Activated CD4-positive, alpha-beta T cell treated with anti-CD3 and anti-CD28 coated beads, Interleukin-2, Interleukin-4, amounts not matched to agents 100 ng/mL and 50 ng/mL, durations not matched to agents 16 hours and 8 hours (primary cell): Measurements from ENCODE around the gene SMIM21.

Experiments
- DNase-seq: peaks from one replicate; pipeline ENCODE4 v3.0.0-alpha.2; 2020; ENCODE audit warnings: low spot score

Gene SMIM21

GRCh38 chr18:75422341-75422910 is 5.1 kb downstream of the SMIM21 start:
- DNase-seq, result no peak

GRCh38 chr18:75421656-75422055 is 5.8 kb downstream of the SMIM21 start:
- no peak for DNase-seq

GRCh38 chr18:75418293-75419005 is 9.1 kb downstream of the SMIM21 start:
- DNase-seq, result no peak

GRCh38 chr18:75410611-75411010 is 16.9 kb downstream of the SMIM21 start:
- DNase-seq, result no peak

GRCh38 chr18:75409806-75410205 is 17.7 kb downstream of the SMIM21 start:
- no peak for DNase-seq

- peak; percentile 53 for DNase-seq
Measured at GRCh38 chr18:75408554-75409506, 18.7 kb downstream of the SMIM21 start.

- no peak for DNase-seq
Measured at GRCh38 chr18:75407468-75408437, 19.8 kb downstream of the SMIM21 start.

GRCh38 chr18:75406491-75407445 is 20.7 kb downstream of the SMIM21 start:
- DNase-seq, result no peak

GRCh38 chr18:75405351-75405750 is 22.2 kb downstream of the SMIM21 start:
- no peak for DNase-seq

- DNase-seq, result no peak
Measured at GRCh38 chr18:75400366-75400765, 27.1 kb downstream of the SMIM21 start.

- no peak for DNase-seq
Measured at GRCh38 chr18:75395137-75395536, 32.4 kb downstream of the SMIM21 start.

GRCh38 chr18:75393721-75394120 is 33.8 kb downstream of the SMIM21 start:
- DNase-seq, result no peak

- no peak for DNase-seq
Measured at GRCh38 chr18:75392226-75392578, 35.3 kb downstream of the SMIM21 start.

GRCh38 chr18:75391279-75392225 is 36.0 kb downstream of the SMIM21 start:
- DNase-seq, result no peak

- DNase-seq, result no peak
Measured at GRCh38 chr18:75390854-75391253, 36.6 kb downstream of the SMIM21 start.

GRCh38 chr18:75384144-75384543 is 43.4 kb downstream of the SMIM21 start:
- no peak for DNase-seq

GRCh38 chr18:75378376-75379315 is 48.9 kb downstream of the SMIM21 start:
- no peak for DNase-seq

GRCh38 chr18:75377926-75378325 is 49.6 kb downstream of the SMIM21 start:
- no peak for DNase-seq
